Stimulated activated CD4-positive, alpha-beta T cell treated with anti-CD3 and anti-CD28 coated beads, Interleukin-1b, Interleukin-23, amount 100 ng/mL, for 48 hours (primary cell): ENCODE measurements around the gene TMEM80.
A peak's percentile ranks its signal among the peaks of the same experiment; 100 is the strongest.
"Not testable (repeated sequence)": the region's sequence is repeated elsewhere in the genome, so short reads cannot be mapped to it uniquely, and the experiment has no call there.

ENCODE experiments used
- DNase-seq: peaks from one replicate; pipeline ENCODE4 v3.0.0-alpha.2; 2020

The TMEM80 gene

DNA sequence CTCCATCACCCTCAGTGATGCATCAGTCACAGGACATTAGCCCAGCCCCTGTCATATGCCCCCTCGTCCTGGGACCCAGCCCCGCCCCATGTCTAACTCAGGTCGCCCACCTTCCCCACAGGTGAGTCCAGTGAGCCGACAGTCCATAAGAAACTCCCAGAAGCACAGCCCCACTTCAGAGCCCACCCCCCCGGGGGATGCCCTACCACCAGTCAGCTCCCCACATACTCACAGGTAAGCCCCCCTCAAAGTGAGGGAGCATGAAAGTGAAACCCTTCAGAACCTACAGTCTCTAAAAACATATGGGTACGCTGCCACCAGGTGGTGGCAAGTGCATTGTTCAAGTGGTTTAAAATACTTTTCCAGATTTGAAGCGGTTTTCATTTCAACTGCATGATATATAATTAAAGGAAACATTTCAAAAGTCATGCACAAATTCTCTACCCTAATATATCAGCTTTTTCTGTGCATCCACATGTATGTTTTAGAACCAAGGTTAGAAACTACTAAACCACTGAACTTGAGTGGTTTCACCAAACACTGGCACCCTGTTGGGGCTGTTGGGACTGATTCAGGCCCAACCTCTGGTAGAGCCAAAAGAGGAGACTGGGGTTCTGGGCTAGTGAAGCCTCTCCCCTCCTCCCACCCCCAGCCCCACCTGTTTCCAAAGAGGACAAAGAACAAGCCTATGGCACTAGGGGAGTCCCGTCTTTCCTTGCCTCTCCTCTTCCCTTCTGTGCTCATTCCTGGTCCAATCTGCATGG is 27.7 kb downstream of the TMEM80 start:
- DNase-seq: no peak

GRCh38 chr11:724049-724777 is 28.6 kb downstream of the TMEM80 start:
- DNase-seq: no peak

GRCh38 chr11:724778-725386 is 29.3 kb downstream of the TMEM80 start:
- no peak for DNase-seq

DNA sequence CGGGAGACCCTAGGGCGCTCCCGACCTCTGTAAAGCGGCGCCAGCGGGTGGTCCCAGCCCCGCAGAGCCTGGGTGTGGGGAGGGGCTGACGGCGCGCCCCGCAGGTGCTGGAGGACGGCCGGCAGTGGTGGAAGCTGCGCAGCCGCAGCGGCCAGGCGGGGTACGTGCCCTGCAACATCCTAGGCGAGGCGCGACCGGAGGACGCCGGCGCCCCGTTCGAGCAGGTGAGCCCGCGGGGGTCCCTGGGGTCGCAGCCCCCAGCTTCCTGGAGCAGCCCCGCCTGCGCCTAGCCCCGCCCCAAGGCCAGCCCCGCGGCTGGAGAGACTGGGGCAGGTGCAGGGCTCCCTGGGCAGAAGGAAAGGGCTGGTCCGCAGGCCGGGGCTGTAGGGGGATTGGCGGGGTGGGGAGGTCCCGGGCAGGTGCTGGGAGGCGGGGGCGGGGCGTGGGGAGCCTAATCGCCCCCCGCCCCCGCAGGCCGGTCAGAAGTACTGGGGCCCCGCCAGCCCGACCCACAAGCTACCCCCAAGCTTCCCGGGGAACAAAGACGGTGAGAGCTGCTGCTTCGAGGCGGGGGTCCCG is 30.1 kb downstream of the TMEM80 start:
- DNase-seq: no peak

- DNase-seq: peak; percentile 49
Observed at GRCh38 chr11:726278-727220, 30.9 kb downstream of the TMEM80 start.

DNA sequence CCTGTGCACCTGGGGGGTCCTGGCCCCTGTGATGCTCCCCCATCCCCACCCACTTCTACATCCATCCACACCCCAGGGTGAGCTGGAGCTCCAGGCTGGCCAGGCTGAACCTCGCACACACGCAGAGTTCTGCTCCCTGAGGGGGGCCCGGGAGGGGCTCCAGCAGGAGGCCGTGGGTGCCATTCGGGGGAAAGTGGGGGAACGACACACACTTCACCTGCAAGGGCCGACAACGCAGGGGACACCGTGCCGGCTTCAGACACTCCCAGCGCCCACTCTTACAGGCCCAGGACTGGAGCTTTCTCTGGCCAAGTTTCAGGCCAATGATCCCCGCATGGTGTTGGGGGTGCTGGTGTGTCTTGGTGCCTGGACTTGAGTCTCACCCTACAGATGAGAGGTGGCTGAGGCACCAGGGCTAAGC is 31.7 kb downstream of the TMEM80 start:
- DNase-seq: no peak

DNA sequence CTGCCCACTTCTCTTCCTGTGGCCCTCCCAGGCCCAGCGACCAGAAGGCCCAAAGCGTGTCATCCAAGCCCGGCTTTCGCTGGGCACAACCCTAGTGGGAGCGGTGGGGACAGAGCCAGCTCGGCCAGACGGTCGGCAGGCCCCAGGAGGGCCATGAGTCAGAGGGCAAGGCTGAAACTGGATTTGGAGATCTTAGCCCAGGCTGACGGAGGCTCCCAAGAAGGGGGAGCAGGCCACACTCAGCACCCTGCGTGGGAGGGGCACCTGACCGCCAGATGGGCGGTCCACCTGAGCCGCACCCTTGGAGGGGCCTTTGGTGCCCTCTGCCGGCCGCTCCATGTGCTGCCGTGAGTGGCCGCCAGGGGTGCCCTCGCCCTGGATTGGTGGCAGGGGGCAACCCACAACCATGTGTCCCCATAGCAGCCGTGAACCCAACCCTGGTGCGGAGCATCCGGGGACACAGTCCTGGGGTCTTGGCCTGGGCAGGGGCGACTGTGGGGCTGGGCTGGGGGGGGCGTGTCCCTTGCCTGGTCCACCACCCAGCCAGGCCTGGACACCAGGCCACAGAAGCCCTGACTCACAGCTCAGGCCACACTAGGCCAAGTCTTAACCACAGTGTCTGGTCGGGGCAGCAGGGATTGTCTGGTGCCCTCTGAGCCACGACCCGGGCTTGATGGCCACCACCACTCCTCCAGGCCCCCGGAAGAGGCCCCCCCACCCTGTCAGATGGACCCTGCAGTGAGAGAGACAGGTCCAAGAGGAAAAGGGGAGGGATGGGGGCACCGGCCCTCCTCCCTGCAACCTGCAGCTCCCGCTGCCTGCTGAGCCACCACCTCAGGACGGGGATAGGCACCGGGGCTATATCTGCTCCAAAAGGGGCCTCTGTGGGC is 32.5 kb downstream of the TMEM80 start:
- DNase-seq: peak; percentile 77

- DNase-seq: no peak
Observed at GRCh38 chr11:728901-729491, 33.4 kb downstream of the TMEM80 start.

- DNase-seq: no peak
Observed at GRCh38 chr11:729492-730074, 34.0 kb downstream of the TMEM80 start.

GRCh38 chr11:733072-733471 is 37.5 kb downstream of the TMEM80 start:
- no peak for DNase-seq

GRCh38 chr11:734541-734940 is 38.9 kb downstream of the TMEM80 start:
- not testable (repeated sequence) for DNase-seq

GRCh38 chr11:737366-737765 is 41.8 kb downstream of the TMEM80 start:
- no peak for DNase-seq

DNA sequence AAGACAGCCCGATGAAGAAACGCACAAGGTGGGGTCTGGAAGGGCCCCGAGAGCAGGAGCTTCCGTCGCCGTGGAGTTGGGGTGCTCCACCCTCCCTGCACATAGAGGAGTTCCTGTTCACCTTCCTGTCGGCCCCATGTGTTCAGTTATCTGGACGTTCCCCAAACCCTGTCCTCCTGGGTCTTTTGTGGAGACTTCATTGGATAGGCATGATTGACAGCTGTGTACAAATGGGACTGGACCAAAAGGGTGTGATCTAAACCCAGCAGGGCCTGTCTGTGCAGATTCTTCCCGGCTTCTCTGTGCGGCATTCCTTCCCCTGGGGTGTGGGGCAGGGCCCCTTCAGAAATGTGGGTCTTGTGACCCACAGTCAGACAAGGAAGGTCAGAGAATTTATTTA is 42.3 kb downstream of the TMEM80 start:
- not testable (repeated sequence) for DNase-seq

DNA sequence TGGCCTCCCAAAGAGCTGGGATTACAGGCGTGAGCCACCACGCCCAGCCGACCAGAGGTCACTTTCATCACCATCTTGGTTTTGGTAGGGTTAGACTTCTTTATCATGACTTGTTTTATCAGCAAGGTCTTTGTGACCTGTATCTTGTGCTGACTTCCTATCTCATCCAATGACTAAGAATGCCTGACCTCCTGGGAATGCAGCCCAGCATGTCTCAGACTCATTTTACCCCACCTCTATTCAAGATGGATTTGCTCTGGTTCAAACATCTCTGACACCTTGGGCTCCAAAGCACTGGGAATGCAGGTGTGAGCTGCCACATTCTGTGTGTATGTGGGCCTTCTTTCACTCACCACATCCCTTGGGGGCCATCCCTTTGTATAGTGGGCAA is 46.5 kb downstream of the TMEM80 start:
- DNase-seq: no peak

GRCh38 chr11:742571-743201 is 47.1 kb downstream of the TMEM80 start:
- DNase-seq: no peak

DNA sequence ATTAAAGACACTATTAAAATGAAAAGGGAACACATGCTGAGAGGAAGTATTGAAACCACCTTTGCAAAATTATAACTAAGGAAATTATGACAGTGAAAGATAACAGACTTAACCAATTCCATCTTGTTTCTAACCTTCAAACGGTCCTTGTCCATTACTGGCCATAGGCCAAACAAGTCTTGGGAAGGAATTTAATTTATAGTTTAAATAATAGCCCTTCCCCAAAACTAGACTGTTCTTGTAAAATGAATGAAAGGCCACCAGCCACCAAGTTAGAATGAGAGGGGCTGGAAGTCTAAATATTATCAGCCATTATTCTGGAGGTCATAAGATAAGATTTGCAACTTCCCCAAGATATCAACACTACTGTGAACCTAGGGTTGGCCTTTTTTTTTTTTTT is 49.8 kb downstream of the TMEM80 start:
- no peak for DNase-seq

GRCh38 chr11:746289-747157 is 50.9 kb downstream of the TMEM80 start:
- peak; percentile 41 for DNase-seq

GRCh38 chr11:747158-748006 is 51.8 kb downstream of the TMEM80 start, which contains the start of gene TALDO1:
Gene TALDO1, plus strand, starts transcription at chr11:747464. Its CDS starts 18 bp downstream, at chr11:747482.
- peak; percentile 86 for DNase-seq
